OCI-LY7 (cell line): ENCODE results near the gene PHAF1. TPM values are rescaled to one million over a fixed set of nuclear protein-coding genes. Genes with fewer than 3 reads are reported as not detected.

Experiments used
- BruUV-seq: library from RNA; stranded (reverse); fragments of 400-500 nt; replicated peaks from 2 replicates; lab custom pipeline; 2021; lab: Mats Ljungman, UMichigan
- CTCF ChIA-PET: fragments of 300-600 bp; sonication (Branson Sonifier 250); formaldehyde crosslinking; loops from one replicate; lab custom pipeline; 2022; ENCODE audit warnings: antibody characterized with exemption; ENCODE audit not compliant: unreplicated experiment; lab: Charles Lee
- POLR2A ChIA-PET: fragments of 300-600 bp; sonication (Branson Sonifier 250); formaldehyde crosslinking; loops from one replicate; lab custom pipeline; 2022; ENCODE audit warnings: antibody characterized with exemption; lab: Charles Lee
- DNase-seq: peaks from one replicate; pipeline ENCODE4 v3.0.0-alpha.2; 2015; ENCODE audit warnings: low spot score
- H2AFZ ChIP-seq: fragments of 200-600 bp; sonication (generic), shearing (Covaris generic); 2 replicates; pipeline ENCODE4 v1.6.1; 2014; ENCODE audit warnings: mild to moderate bottlenecking, antibody characterized with exemption, low read length, moderate library complexity
- H3K27ac ChIP-seq: fragments of 200-600 bp; sonication (generic); 2 replicates; pipeline ENCODE4 v1.5.1; 2014; ENCODE audit warnings: mixed run types, low read depth, mild to moderate bottlenecking, moderate library complexity, low read length, inconsistent platforms; ENCODE audit not compliant: poor library complexity, severe bottlenecking
- H3K36me3 ChIP-seq: fragments of 200-600 bp; sonication (generic); 2 replicates; pipeline ENCODE4 v1.6.1; 2014; ENCODE audit warnings: mild to moderate bottlenecking, antibody characterized with exemption, low read length, moderate library complexity, mixed read lengths; ENCODE audit not compliant: insufficient read depth
- H3K4me1 ChIP-seq: fragments of 200-600 bp; sonication (generic); 2 replicates; pipeline ENCODE4 v1.5.1; 2014; ENCODE audit warnings: mild to moderate bottlenecking, low read length; ENCODE audit not compliant: insufficient read depth, poor library complexity, severe bottlenecking
- H3K4me2 ChIP-seq: fragments of 200-600 bp; sonication (generic); 2 replicates; pipeline ENCODE4 v1.6.1; 2014; ENCODE audit warnings: mild to moderate bottlenecking, low read length
- H3K4me3 ChIP-seq: fragments of 200-600 bp; sonication (generic); 2 replicates; pipeline ENCODE4 v1.5.1; 2014; ENCODE audit warnings: mild to moderate bottlenecking, low read depth, low read length; ENCODE audit not compliant: poor library complexity, severe bottlenecking
- H3K79me2 ChIP-seq: fragments of 200-600 bp; sonication (generic); 2 replicates; pipeline ENCODE4 v1.6.1; 2016; ENCODE audit warnings: low read depth, mild to moderate bottlenecking, low read length, moderate library complexity, mixed read lengths; ENCODE audit not compliant: insufficient read depth
- H3K9me2 ChIP-seq: fragments of 200-600 bp; sonication (generic); 2 replicates; pipeline ENCODE4 v1.6.1; 2016; ENCODE audit warnings: mild to moderate bottlenecking, low read length, mixed read lengths; ENCODE audit not compliant: insufficient read depth
- H3K9me3 ChIP-seq: fragments of 200-600 bp; sonication (generic); 2 replicates; pipeline ENCODE4 v1.6.1; 2014; ENCODE audit warnings: mild to moderate bottlenecking, mixed run types, low read length, mixed read lengths
- H4K20me1 ChIP-seq: fragments of 200-600 bp; sonication (generic); 2 replicates; pipeline ENCODE4 v1.6.1; 2014; ENCODE audit warnings: mild to moderate bottlenecking, antibody characterized with exemption, low read length, moderate library complexity, mixed read lengths; ENCODE audit not compliant: insufficient read depth
- EZH2phosphoT487 ChIP-seq: fragments of 200-600 bp; sonication (generic); IDR thresholded peaks from 2 replicates; pipeline ENCODE4 v1.6.1; 2018; ENCODE audit warnings: low read depth, borderline replicate concordance, mild to moderate bottlenecking, mixed run types, antibody characterized with exemption, low read length, moderate library complexity, mixed read lengths
- intact Hi-C: fragments of 100-400 bp; cut with micrococcal nuclease; formaldehyde crosslinking; loops from one replicate; pipeline ENCODE4 v1.10.0; 2022; ENCODE audit not compliant: unreplicated experiment
- total RNA-seq, 2 experiments: library from RNA; depleted of rRNA in 1 of 2; stranded (reverse); fragments of >200 nt in 1 of 2; shearing (Covaris generic) in 1 of 2; gene quantifications; 2 replicates each; pipeline ENCODE4 v1.2.3, GENCODE V29; 2014 to 2022
- TF ChIP-seq, protein P1 (sequence below): fragments of 200-600 bp; sonication (generic); conservative IDR thresholded peaks from 2 replicates; pipeline ENCODE4 v1.5.1; 2014; ENCODE audit warnings: mild to moderate bottlenecking, antibody characterized with exemption, low read length, moderate library complexity, mixed read lengths

The PHAF1 gene
- total RNA-seq, 2 experiments from 2014 or later: 13.9 to 16.8 TPM

DNA sequence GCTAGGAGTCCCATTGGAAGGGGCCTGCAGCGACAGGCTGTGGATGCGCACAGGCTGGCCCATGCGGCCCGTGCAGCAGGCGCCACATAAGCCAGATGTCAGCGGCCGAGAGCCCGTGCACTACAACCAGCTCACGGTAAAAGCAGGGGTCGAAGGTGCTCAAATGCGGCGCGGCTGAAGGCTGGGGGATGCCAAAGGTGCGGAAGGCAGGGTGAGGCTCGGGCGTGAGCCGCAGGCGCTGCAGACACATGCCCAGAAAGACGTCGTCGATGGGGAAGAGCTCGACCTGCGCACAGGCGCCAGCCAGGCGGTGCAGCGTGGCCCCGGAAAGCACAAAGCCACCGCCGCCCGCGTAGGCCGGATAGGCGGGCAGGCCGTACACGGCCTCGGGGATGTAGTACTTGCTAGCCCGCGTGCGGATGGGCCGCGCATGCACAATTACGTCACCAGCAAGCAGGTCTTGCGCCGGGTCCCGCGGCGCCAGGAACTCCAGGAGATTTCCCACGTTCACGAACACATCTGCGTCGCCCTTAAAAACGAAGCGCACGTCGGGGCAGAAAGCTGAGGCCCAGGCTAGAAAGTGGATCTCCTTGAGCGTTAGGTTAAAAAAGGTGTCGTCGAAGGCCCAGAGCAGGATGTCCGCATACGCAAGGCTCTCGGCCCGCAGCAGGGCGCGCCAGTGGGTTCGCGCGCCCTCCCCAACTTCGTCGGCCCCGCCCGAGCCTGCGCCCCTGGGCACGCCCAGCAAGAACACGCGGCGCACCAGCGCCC is 39.7 kb downstream of the PHAF1 start:
- ChIA-PET CTCF (interaction anchor here (0.5 to 0.9 kb wide), 2 partner anchors 8 to 137 kb away, joined by 3 read pairs; no protein-coding TSS in a partner anchor), POLR2A (no interaction called here)
- Histone ChIP-seq H3K79me2 (no peaks in the 10 kb centered on the region), H3K36me3 (peaks cover 43% of the 10 kb centered on the region), H2AFZ (no peak overlapping the region), H3K9me3 (no peaks in the 10 kb centered on the region), H3K4me1 (no peaks in the 10 kb centered on the region), H3K27ac (no peak overlapping the region), H4K20me1 (no peaks in the 10 kb centered on the region), H3K4me2 (no peak overlapping the region), H3K4me3 (no peak overlapping the region), H3K9me2 (no peaks in the 10 kb centered on the region)
- intact Hi-C loops: no loop called here
- TF ChIP-seq, protein P1, sequence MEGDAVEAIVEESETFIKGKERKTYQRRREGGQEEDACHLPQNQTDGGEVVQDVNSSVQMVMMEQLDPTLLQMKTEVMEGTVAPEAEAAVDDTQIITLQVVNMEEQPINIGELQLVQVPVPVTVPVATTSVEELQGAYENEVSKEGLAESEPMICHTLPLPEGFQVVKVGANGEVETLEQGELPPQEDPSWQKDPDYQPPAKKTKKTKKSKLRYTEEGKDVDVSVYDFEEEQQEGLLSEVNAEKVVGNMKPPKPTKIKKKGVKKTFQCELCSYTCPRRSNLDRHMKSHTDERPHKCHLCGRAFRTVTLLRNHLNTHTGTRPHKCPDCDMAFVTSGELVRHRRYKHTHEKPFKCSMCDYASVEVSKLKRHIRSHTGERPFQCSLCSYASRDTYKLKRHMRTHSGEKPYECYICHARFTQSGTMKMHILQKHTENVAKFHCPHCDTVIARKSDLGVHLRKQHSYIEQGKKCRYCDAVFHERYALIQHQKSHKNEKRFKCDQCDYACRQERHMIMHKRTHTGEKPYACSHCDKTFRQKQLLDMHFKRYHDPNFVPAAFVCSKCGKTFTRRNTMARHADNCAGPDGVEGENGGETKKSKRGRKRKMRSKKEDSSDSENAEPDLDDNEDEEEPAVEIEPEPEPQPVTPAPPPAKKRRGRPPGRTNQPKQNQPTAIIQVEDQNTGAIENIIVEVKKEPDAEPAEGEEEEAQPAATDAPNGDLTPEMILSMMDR: no peak
- TF ChIP-seq EZH2phosphoT487: no peak
- DNase-seq: no peak
- BruUV-seq: no TSS peak

DNA sequence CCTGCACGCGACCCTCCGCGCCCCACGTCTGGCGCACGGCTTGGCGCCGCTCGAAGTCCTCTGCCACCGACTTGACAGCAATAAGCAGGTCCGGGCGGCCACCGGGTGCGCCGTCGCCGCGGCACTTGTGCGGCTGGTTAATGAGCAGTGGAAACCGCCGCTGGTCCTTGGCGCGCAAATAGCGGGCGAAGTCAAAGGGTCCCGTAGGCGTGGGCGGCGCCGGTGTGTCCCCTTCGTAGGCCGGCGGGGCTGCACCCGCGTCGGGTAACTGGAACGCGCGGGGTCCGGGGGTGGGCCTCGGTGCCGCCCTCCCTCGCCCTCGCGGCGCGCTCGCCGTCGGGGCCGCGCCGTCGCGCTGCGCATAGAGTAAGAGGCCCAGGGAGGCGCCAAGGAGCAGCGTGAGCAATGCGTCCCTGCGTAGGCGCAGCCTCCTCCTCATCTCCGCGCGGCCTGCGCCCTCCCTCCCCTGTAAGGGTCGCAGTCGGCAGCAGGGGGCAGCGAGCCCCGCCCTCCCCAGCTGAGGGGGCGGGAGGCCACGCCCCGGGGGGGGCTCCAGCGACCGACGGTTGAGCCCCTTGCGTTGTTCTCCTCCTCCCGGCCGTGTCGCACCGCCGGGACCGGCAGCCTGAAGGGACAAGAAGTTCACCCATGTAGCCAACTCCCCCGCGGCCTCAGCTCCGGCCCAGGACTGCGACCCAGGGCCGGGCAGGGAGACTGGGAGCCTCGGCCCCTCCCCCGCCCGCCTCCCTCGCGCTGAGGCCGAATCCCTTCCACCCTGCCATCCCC is 40.5 kb downstream of the PHAF1 start:
- no peaks in the 10 kb centered on the region for H4K20me1 ChIP-seq
- H3K79me2 ChIP-seq: no peaks in the 10 kb centered on the region
- no peak overlapping the region for H3K4me2 ChIP-seq
- CTCF ChIA-PET: no interaction called here
- H2AFZ ChIP-seq: no peak overlapping the region
- no TSS peak for BruUV-seq
- no peaks in the 10 kb centered on the region for H3K9me2 ChIP-seq
- H3K9me3 ChIP-seq: no peaks in the 10 kb centered on the region
- no peaks in the 10 kb centered on the region for H3K4me1 ChIP-seq
- H3K36me3 ChIP-seq: peaks cover 37% of the 10 kb centered on the region
- H3K27ac ChIP-seq: no peak overlapping the region
- no peak for DNase-seq
- POLR2A ChIA-PET: no interaction called here
- H3K4me3 ChIP-seq: no peak overlapping the region
- TF ChIP-seq, protein P1: no peak
- TF ChIP-seq EZH2phosphoT487: no peak
- intact Hi-C loops: no loop called here
